ENCODE data around the gene CYB5B. TPM values are rescaled to one million over a fixed set of nuclear protein-coding genes. Genes with fewer than 3 reads are reported as not detected.

The CYB5B gene
- total RNA-seq, 3 donors from 2014 or later (not counting 1 experiment from before 2014, with no cell fraction given), result 73.1 to 106 (median 88.4) TPM

DNA sequence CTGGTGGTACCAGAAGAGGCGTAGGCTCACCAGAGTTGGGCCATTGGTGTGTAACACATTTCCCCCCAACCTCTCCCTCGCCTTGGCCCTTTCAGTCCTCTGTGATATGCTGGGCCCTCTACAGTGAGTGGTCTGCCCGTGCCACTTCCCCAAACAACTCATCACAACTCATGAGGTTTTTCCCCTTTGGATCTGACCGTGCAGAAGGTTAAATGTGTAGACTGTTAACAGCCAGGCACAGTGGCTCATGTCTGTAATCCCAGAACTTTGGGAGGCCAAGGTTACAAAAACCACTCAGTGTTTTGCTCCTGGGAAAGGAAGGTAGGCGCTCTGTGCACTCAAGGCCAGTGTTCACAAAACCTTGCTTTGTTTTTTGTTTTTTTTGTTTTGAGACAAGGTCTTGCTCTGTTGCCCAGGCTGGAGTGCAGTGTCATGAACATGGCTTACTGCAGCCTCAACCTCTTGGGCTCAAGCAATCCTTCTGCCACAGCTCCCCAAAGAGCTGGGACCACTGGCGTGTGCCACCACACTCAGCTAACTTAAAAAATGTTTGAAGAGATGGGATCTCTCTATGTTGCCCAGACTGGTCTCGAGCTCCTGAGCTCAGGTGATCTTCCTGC, 11.3 kb upstream of the CYB5B start:
- peaks cover 11 to 12% of the 10 kb centered on the region in 2 donors for H3K4me1 Mint-ChIP-seq
- ATAC-seq, result no peak

DNA sequence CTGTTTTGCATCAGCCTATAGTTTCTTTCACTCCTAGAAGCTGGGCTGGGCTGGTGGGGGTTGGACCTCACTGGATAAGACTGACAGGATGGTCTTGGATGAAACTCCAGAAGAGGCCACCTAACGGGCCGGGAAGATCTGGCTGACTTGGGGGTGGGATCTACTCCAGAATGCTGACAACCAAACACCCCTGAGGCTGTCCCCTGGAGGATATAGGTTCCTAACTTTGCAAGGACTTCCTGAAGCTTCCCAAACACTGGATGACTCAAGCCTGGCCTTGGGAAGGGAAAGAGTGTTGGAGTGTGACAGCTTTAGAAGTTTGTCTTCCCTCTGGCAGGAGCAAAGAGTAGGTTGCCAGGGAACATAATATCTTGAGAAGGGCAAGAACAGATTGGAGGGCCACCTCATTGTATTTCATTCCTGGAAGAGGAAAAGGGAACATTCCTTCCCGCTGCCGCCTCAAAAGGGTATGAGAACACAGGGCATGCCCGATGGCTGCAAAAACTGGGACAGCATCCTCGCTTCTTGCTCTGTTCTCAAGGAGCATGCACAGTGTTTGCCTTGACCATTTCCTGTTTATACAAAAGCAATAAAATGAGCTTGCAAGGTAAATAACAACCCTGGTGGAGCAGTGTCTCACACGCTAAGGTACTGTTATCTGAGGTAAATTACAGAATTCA, 6.8 kb upstream of the CYB5B start:
- ATAC-seq (no peak), DNase-seq (no peak)
- Histone ChIP-seq H3K27me3 (ENCODE audit: control insufficient read depth, insufficient read depth, low read length) (no peaks in the 10 kb centered on the region), H3K9me3 (ENCODE audit: control insufficient read depth, insufficient read depth, low read length) (no peaks in the 10 kb centered on the region), H3K4me3 (ENCODE audit: low read length) (no peak overlapping the region), H3K4me1 (ENCODE audit: control insufficient read depth, insufficient read depth, low read length) (no peaks in the 10 kb centered on the region), H3K36me3 (ENCODE audit: control insufficient read depth, insufficient read depth, low read length) (no peaks in the 10 kb centered on the region), H3K27ac (ENCODE audit: low read length) (no peak overlapping the region)
- Mint-ChIP-seq H3K27ac (no peak overlapping the region), H3K9me3 (no peaks in the 10 kb centered on the region), H3K27me3 (ENCODE audit: low read depth in 2 of 2) (no peaks in the 10 kb centered on the region), H3K4me3 (no peak overlapping the region), H3K4me1 (peaks cover 0 to 1% of the 10 kb centered on the region in 2 donors), H3K36me3 (no peaks in the 10 kb centered on the region)
- no peak for TF ChIP-seq CTCF (IDR thresholded peaks at IDR 0.05)
- WGBS (ENCODE audit: insufficient coverage), result 93% methylated on average over 7 of the region's 7 CpGs
- intact Hi-C loops (cut with micrococcal nuclease), result no loop called here

More for the DNA sequence above, 11.3 kb upstream of the CYB5B start:
- Histone ChIP-seq H3K9me3 (ENCODE audit: control insufficient read depth, insufficient read depth, low read length) (no peaks in the 10 kb centered on the region), H3K27ac (ENCODE audit: low read length) (no peak overlapping the region), H3K4me3 (ENCODE audit: low read length) (no peak overlapping the region), H3K27me3 (ENCODE audit: control insufficient read depth, insufficient read depth, low read length) (no peaks in the 10 kb centered on the region), H3K4me1 (ENCODE audit: control insufficient read depth, insufficient read depth, low read length) (no peaks in the 10 kb centered on the region), H3K36me3 (ENCODE audit: control insufficient read depth, insufficient read depth, low read length) (no peaks in the 10 kb centered on the region)
- Mint-ChIP-seq H3K9me3 (no peaks in the 10 kb centered on the region), H3K27ac (no peak overlapping the region), H3K4me3 (no peak overlapping the region), H3K27me3 (ENCODE audit: low read depth in 2 of 2) (no peaks in the 10 kb centered on the region), H3K36me3 (no peaks in the 10 kb centered on the region)
- intact Hi-C loops (cut with micrococcal nuclease), result no loop called here
- 89% methylated on average over 7 of the region's 7 CpGs for WGBS (ENCODE audit: insufficient coverage)
- TF ChIP-seq CTCF (IDR thresholded peaks at IDR 0.05), result no peak
- DNase-seq, result no peak

- H3K4me3 ChIP-seq (ENCODE audit: low read length), result no peak overlapping the region
- no peak overlapping the region for H3K27ac ChIP-seq (ENCODE audit: low read length)
- Mint-ChIP-seq H3K27me3 (ENCODE audit: low read depth in 2 of 2) (no peaks in the 10 kb centered on the region), H3K4me3 (no peak overlapping the region), H3K4me1 (peaks cover 18 to 21% of the 10 kb centered on the region in 2 donors), H3K9me3 (no peaks in the 10 kb centered on the region), H3K36me3 (no peaks in the 10 kb centered on the region), H3K27ac (no peak overlapping the region)
- H3K4me1 ChIP-seq (ENCODE audit: control insufficient read depth, insufficient read depth, low read length), result peaks cover 8% of the 10 kb centered on the region
- WGBS (ENCODE audit: insufficient coverage), result 94% methylated on average over 4 of the region's 4 CpGs
- H3K36me3 ChIP-seq (ENCODE audit: control insufficient read depth, insufficient read depth, low read length), result no peaks in the 10 kb centered on the region
- H3K9me3 ChIP-seq (ENCODE audit: control insufficient read depth, insufficient read depth, low read length), result no peaks in the 10 kb centered on the region
- intact Hi-C loops (cut with micrococcal nuclease), result loop anchor here (5.0 kb wide), 1 partner anchor 33 kb away; the partner anchor contains the start of gene TERF2
- DNase-seq (no peak), ATAC-seq (no peak)
- no peaks in the 10 kb centered on the region for H3K27me3 ChIP-seq (ENCODE audit: control insufficient read depth, insufficient read depth, low read length)
- no peak for TF ChIP-seq CTCF (IDR thresholded peaks at IDR 0.05)
Observed at GRCh38 chr16:69419956-69420355, 4.5 kb upstream of the CYB5B start.
